HPDE6-E6E7 (cell line): ENCODE data around the gene SLX4IP.
"Not testable (repeated sequence)": the region's sequence is repeated elsewhere in the genome, so short reads cannot be mapped to it uniquely, and the experiment has no call there.

Experiments used
- DNase-seq: peaks from one replicate; pipeline ENCODE4 v3.0.0; 2011; ENCODE audit warnings: missing footprints; ENCODE audit errors: extremely low spot score

The SLX4IP gene

GRCh38 chr20:10603971-10604864 is 169.1 kb downstream of the SLX4IP start:
- DNase-seq, result peak; percentile 63

- no peak for DNase-seq
These were observed 169.8 kb downstream of the SLX4IP start for GRCh38 chr20:10604865-10605440.

GRCh38 chr20:10605547-10606195 is 170.6 kb downstream of the SLX4IP start:
- DNase-seq, result no peak

- no peak for DNase-seq
These were observed 174.2 kb downstream of the SLX4IP start for GRCh38 chr20:10609276-10609675.

- no peak for DNase-seq
These were observed 174.7 kb downstream of the SLX4IP start for GRCh38 chr20:10609770-10610169.

GRCh38 chr20:10610251-10610650 is 175.1 kb downstream of the SLX4IP start:
- DNase-seq, result no peak

- no peak for DNase-seq
These were observed 176.3 kb downstream of the SLX4IP start for GRCh38 chr20:10611357-10611756.

GRCh38 chr20:10613426-10613825 is 178.3 kb downstream of the SLX4IP start:
- not testable (repeated sequence) for DNase-seq

- DNase-seq, result no peak
These were observed 178.8 kb downstream of the SLX4IP start for GRCh38 chr20:10613911-10614310.

GRCh38 chr20:10616212-10616611 is 181.1 kb downstream of the SLX4IP start:
- DNase-seq, result no peak

- not testable (repeated sequence) for DNase-seq
These were observed 182.5 kb downstream of the SLX4IP start for GRCh38 chr20:10617549-10618133.

GRCh38 chr20:10618611-10619245 is 183.6 kb downstream of the SLX4IP start:
- no peak for DNase-seq

GRCh38 chr20:10619427-10619826 is 184.3 kb downstream of the SLX4IP start:
- peak; percentile 85 for DNase-seq

- no peak for DNase-seq
These were observed 186.0 kb downstream of the SLX4IP start for GRCh38 chr20:10621149-10621548.

- no peak for DNase-seq
These were observed 187.7 kb downstream of the SLX4IP start for GRCh38 chr20:10622657-10623418.

GRCh38 chr20:10625641-10626040 is 190.5 kb downstream of the SLX4IP start:
- DNase-seq, result no peak

GRCh38 chr20:10626896-10627295 is 191.8 kb downstream of the SLX4IP start:
- no peak for DNase-seq

GRCh38 chr20:10629946-10630650 is 195.0 kb downstream of the SLX4IP start:
- no peak for DNase-seq

GRCh38 chr20:10631126-10631525 is 196.0 kb downstream of the SLX4IP start:
- no peak for DNase-seq

- DNase-seq, result no peak
These were observed 197.8 kb downstream of the SLX4IP start for GRCh38 chr20:10632721-10633509.
